Fibroblast of skin of scalp (primary cell): ENCODE results near the gene FXN.
A peak's percentile ranks its signal among the peaks of the same experiment; 100 is the strongest.

Experiments
- DNase-seq: peaks from one replicate; pipeline ENCODE4 v3.0.0-alpha.2; 2013

FXN gene

DNA sequence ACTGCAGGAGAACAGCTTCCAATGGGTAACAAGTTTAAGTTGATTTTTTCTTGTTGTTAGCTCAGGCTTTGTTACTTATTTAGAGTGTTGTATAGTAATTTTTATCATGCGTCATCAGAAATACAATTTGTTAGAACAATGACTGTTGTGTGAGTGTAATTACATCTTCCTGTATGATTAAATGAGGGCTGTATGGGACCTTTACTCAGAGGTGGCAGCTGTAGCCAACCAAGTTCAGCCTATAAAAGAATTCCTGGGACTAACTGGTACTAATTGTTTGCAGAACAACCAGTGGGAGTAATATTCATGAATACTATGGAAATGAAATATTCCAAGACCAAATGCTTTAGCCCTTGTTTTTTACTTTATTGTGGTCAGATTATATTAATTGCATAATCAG lies 107.7 kb downstream of the FXN start:
- DNase-seq = no peak

DNA sequence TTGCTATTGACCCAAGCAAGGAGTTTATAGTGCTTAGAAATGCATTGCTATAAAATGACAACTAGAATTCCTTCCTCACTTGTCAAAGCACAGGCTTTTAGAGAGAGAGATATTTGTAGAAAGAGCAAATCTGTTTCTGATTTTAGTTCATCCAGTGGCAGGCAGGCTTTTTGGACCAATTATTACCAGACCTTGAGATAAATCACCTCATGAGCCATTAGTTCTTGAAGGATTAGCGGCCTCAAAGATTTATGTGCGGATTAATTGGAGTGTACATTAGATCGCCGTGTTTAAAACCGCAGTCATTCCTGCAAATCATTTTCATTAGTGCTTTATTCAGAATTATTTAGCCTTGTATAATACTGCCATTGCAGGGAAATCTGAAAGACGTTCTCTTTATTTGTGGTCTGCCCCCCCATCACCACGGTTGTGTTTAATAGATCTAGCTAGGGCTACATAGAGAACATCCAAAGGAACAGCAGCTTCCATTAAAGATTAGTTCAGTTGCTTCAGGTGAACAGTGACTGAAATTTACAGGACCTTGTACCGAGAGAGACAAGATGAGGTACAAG lies 109.7 kb downstream of the FXN start:
- DNase-seq = peak; percentile 41

DNA sequence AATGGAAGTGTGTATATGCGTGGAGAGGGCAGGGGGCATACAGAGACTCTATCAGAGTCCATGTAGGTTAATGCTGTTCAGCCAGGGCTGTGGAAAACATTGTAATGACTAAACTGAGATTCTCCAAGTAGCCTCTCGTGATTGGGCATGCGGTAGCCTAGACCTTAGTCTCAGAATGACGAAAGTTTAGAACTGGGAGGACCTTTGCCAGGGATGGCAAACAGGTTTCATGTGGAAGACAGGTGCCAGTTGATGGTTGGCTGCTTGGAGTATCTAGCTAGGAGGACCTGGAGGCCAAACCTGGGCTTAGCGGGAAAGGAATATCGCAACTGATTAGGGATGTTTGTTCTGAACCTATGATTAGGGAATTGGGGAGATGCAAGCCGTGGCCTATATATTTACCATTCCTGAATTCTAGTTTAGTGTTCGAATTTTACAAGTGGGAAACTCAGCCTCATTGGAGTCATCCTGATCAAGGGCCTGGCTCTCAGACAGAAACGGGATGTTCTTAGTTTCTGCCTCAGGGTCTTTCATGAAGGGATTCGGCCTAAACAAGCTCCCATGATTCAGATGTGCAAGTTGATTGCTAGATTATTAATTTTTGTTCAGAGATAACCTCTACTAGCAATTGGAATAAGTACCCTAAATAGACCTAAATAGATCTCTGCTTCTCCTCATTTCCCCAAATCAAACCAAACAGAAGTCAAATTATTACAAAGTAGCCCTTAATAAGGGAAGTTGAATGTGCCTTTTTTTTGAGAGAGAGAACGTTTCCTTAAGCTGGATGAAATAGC lies 111.7 kb downstream of the FXN start:
- DNase-seq = no peak

DNA sequence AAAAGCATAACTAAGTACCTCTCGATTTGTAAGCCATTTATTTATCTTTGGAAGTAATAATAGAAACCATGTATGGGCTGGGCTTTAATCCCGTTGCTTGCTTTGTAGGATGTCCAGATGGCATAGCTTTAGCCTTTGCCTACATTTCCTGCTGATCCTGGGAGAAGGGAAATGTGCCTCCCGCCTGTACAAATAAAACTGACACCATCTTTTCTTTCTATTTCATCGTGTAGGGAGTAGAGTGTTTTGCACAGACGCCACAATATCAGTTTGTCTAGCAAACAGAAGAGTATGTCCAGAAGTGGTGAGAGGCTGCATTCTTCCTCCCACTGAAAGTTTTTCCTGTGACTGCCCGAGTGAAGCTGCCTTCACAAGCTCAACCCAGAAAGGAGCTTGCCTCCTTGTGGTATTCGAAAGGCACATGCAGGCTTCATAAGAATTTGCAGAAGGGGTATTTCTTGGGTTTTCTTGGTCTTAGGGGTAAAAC lies 113.8 kb downstream of the FXN start:
- DNase-seq = peak; percentile 56
